Measurements from ENCODE around the gene EDDM3A.

EDDM3A gene

GRCh38 chr14:20706657-20707355 lies 38.9 kb upstream of the EDDM3A start:
- ChIA-PET CTCF (interaction anchor here (0.9 to 2.4 kb wide), 5 partner anchors 8 to 152 kb away, joined by 3 to 15 read pairs (median 3); no protein-coding TSS in a partner anchor), POLR2A (no interaction called here)
- no peak for DNase-seq (ENCODE audit: extremely low spot score)
- no peak for TF ChIP-seq CTCF (IDR thresholded peaks at IDR 0.05; ENCODE audit: control extremely low read depth, extremely low read depth, low read depth, missing control alignments)

GRCh38 chr14:20707622-20708021 lies 38.1 kb upstream of the EDDM3A start:
- no peak for TF ChIP-seq CTCF (IDR thresholded peaks at IDR 0.05; ENCODE audit: control extremely low read depth, extremely low read depth, low read depth, missing control alignments)
- ChIA-PET CTCF (interaction anchor here (0.9 to 2.4 kb wide), 6 partner anchors 9 to 307 kb away, joined by 3 to 15 read pairs (median 3); no protein-coding TSS in a partner anchor), POLR2A (no interaction called here)

GRCh38 chr14:20711261-20711660 lies 34.4 kb upstream of the EDDM3A start:
- ChIA-PET POLR2A (no interaction called here), CTCF (interaction anchor here (1.0 to 1.2 kb wide), 2 partner anchors 46 to 145 kb away, joined by 3 to 4 read pairs; no protein-coding TSS in a partner anchor)
- no peak for TF ChIP-seq CTCF (IDR thresholded peaks at IDR 0.05; ENCODE audit: control extremely low read depth, extremely low read depth, low read depth, missing control alignments)
- no peak for DNase-seq (ENCODE audit: extremely low spot score)

More at GRCh38 chr14:20707622-20708021, 38.1 kb upstream of the EDDM3A start:
- no peak for DNase-seq (ENCODE audit: extremely low spot score)

- TF ChIP-seq CTCF (IDR thresholded peaks at IDR 0.05; ENCODE audit: control extremely low read depth, extremely low read depth, low read depth, missing control alignments) = no peak
- ChIA-PET POLR2A (no interaction called here), CTCF (interaction anchor here (1.2 kb wide), 1 partner anchor 144 kb away, joined by 4 read pairs; no protein-coding TSS in a partner anchor)
- DNase-seq (ENCODE audit: extremely low spot score) = no peak
Measured at GRCh38 chr14:20711685-20712084, 34.0 kb upstream of the EDDM3A start.

- ChIA-PET POLR2A (no interaction called here), CTCF (interaction anchor here (1.2 to 3.1 kb wide), 2 partner anchors 182 to 258 kb away, joined by 3 to 8 read pairs; no protein-coding TSS in a partner anchor)
- DNase-seq (ENCODE audit: extremely low spot score) = no peak
- no peak for TF ChIP-seq CTCF (IDR thresholded peaks at IDR 0.05; ENCODE audit: control extremely low read depth, extremely low read depth, low read depth, missing control alignments)
Measured at GRCh38 chr14:20712904-20713303, 32.8 kb upstream of the EDDM3A start.

- CTCF ChIA-PET = interaction anchor here (1.6 to 3.1 kb wide), 2 partner anchors 159 to 256 kb away, joined by 5 to 8 read pairs; no protein-coding TSS in a partner anchor
- DNase-seq (ENCODE audit: extremely low spot score) = no peak
- POLR2A ChIA-PET = no interaction called here
- no peak for TF ChIP-seq CTCF (IDR thresholded peaks at IDR 0.05; ENCODE audit: control extremely low read depth, extremely low read depth, low read depth, missing control alignments)
Measured at GRCh38 chr14:20714593-20715250, 31.0 kb upstream of the EDDM3A start.
